ENCODE measurements around the gene REL.

- TF ChIP-seq YY1 (IDR thresholded peaks at IDR 0.05; ENCODE audit: insufficient read depth, insufficient read length) (no peak), ZNF274 (IDR thresholded peaks at IDR 0.05; ENCODE audit: low read depth, low read length) (no peak)
These were observed 51.6 kb downstream of the REL start for GRCh38 chr2:60932954-60933353.

All from NT2/D1 (cell line).